Mesothelial cell of epicardium (in vitro differentiated cells): ENCODE measurements around the gene SLTM. TPM values are rescaled to one million over a fixed set of nuclear protein-coding genes. Genes with fewer than 3 reads are reported as not detected.

Source experiments
- DNase-seq, 2 experiments: peaks; one replicate each; pipeline ENCODE4 v3.0.0; 2021; ENCODE audit warnings: low spot score in 2 of 2; ENCODE audit not compliant: unreplicated experiment in 2 of 2
- H3K27ac Mint-ChIP-seq: 2 replicates; pipeline ENCODE4 v1.8.0; 2021; ENCODE audit warnings: mixed read lengths
- H3K27me3 Mint-ChIP-seq: 2 replicates; pipeline ENCODE4 v1.8.0; 2021; ENCODE audit warnings: low read depth, mixed read lengths
- H3K36me3 Mint-ChIP-seq: 2 replicates; pipeline ENCODE4 v1.8.0; 2021; ENCODE audit warnings: mixed read lengths
- H3K4me1 Mint-ChIP-seq: 2 replicates; pipeline ENCODE4 v1.8.0; 2021; ENCODE audit warnings: mixed read lengths
- H3K4me3 Mint-ChIP-seq: 2 replicates; pipeline ENCODE4 v1.8.0; 2021; ENCODE audit warnings: mild to moderate bottlenecking, moderate library complexity, mixed read lengths
- H3K9me3 Mint-ChIP-seq: 2 replicates; pipeline ENCODE4 v1.8.0; 2021; ENCODE audit warnings: mixed read lengths
- total RNA-seq: library from RNA; stranded (reverse); gene quantifications from 3 replicates; pipeline ENCODE4 v1.2.1, GENCODE V29; 2021
- TF ChIP-seq, protein P1 (sequence below): fragments of 200-600 bp; sonication (generic); IDR thresholded peaks from one replicate; pipeline ENCODE4 v1.5.0; 2021; ENCODE audit warnings: antibody characterized with exemption; ENCODE audit not compliant: unreplicated experiment

SLTM gene
- total RNA-seq = 111 to 116 TPM (median 111 TPM) in 3 replicates

GRCh38 chr15:58933281-58934113 lies at the start of gene SLTM:
Gene SLTM (minus strand): TSS chr15:58933679. CDS start chr15:58933565, 114 bp downstream.
- H3K4me1 Mint-ChIP-seq = peaks cover 25% of the 10 kb centered on the region
- peak within 1 kb of the TSS; percentile 100 for H3K27ac Mint-ChIP-seq
- DNase-seq = peak; percentile 91 to 95
- H3K9me3 Mint-ChIP-seq = no peaks in the 10 kb centered on the region
- TF ChIP-seq, protein P1, sequence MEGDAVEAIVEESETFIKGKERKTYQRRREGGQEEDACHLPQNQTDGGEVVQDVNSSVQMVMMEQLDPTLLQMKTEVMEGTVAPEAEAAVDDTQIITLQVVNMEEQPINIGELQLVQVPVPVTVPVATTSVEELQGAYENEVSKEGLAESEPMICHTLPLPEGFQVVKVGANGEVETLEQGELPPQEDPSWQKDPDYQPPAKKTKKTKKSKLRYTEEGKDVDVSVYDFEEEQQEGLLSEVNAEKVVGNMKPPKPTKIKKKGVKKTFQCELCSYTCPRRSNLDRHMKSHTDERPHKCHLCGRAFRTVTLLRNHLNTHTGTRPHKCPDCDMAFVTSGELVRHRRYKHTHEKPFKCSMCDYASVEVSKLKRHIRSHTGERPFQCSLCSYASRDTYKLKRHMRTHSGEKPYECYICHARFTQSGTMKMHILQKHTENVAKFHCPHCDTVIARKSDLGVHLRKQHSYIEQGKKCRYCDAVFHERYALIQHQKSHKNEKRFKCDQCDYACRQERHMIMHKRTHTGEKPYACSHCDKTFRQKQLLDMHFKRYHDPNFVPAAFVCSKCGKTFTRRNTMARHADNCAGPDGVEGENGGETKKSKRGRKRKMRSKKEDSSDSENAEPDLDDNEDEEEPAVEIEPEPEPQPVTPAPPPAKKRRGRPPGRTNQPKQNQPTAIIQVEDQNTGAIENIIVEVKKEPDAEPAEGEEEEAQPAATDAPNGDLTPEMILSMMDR = no peak
- H3K36me3 Mint-ChIP-seq = no peaks in the 10 kb centered on the region
- H3K4me3 Mint-ChIP-seq = peak within 1 kb of the TSS; percentile 98
- no peaks in the 10 kb centered on the region for H3K27me3 Mint-ChIP-seq

- Mint-ChIP-seq H3K27ac (no peak overlapping the region), H3K4me3 (no peak overlapping the region), H3K27me3 (peaks cover 6% of the 10 kb centered on the region), H3K4me1 (peaks cover 9% of the 10 kb centered on the region), H3K9me3 (no peaks in the 10 kb centered on the region), H3K36me3 (no peaks in the 10 kb centered on the region)
- DNase-seq = no peak
- TF ChIP-seq, protein P1 = no peak
These were observed 49.8 kb upstream of the SLTM start for GRCh38 chr15:58983261-58983660.

DNA sequence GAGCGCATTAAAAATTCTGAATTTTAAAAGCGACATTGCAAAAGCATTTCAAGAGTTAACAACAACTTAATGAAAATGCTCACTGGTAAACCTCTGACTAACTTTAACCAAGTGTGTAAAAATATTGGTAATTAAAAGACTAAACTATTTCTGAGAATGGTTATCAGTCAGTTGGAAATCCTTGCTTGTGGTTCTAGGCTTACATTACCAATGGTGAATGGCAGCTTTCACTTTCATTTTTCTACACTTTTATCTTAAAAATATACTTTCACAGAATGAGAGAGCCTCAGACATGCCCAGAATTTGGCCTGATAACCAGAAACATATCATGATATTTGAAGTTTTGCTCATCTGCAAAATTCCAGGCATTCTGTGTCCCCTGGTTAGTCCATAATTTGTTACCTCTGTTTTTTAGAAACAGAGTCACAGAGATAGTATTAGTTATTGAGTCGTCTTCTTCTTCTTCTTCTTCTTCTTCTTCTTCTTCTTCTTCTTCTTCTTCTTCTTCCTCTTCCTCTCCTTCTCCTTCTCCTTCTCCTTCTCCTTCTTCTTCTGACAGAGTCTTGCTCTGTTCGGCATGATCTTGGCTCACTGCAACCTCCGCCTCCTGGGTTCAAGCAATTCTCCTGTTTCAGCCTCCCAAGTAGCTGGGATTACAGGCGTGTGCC lies 48.5 kb upstream of the SLTM start:
- Mint-ChIP-seq H3K27ac (no peak overlapping the region), H3K4me1 (peaks cover 5% of the 10 kb centered on the region), H3K36me3 (no peaks in the 10 kb centered on the region), H3K27me3 (peaks cover 6% of the 10 kb centered on the region), H3K9me3 (no peaks in the 10 kb centered on the region), H3K4me3 (no peak overlapping the region)
- TF ChIP-seq, protein P1 = no peak
- no peak for DNase-seq

DNA sequence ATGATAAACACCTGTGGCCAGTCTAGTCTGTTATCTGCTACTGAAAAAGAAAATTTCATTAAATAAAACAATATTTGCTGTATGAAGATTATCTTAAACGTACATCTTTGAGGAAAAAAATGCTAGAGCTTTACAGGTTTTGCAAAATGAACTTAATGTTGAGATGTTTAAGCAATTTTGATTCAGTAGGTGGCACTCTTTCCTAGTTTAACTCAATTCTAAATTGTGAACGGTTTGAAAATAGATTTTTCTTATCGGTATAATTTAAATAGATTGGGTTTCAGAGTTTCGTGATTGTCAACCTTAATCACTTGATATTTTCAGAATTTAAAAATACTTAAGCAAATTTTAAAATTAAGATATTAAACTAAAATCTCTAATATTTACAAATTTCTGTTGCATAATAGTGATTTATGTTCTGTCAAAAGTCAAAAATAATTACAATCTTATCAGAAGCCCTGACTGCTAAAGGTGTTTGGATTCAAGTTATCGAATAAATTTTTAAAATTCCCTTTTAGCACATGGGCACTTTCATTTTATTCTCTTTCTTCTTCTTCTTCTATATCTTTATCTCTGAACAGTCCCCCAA lies 47.0 kb upstream of the SLTM start:
- no peaks in the 10 kb centered on the region for H3K36me3 Mint-ChIP-seq
- TF ChIP-seq, protein P1 = peak; percentile 52
- H3K27ac Mint-ChIP-seq = no peak overlapping the region
- DNase-seq = no peak
- peaks cover 6% of the 10 kb centered on the region for H3K27me3 Mint-ChIP-seq
- H3K4me1 Mint-ChIP-seq = peaks cover 3% of the 10 kb centered on the region
- H3K9me3 Mint-ChIP-seq = no peaks in the 10 kb centered on the region
- H3K4me3 Mint-ChIP-seq = no peak overlapping the region

GRCh38 chr15:58977887-58978286 lies 44.4 kb upstream of the SLTM start:
- TF ChIP-seq, protein P1 = no peak
- Mint-ChIP-seq H3K36me3 (no peaks in the 10 kb centered on the region), H3K4me3 (no peak overlapping the region), H3K27me3 (no peaks in the 10 kb centered on the region), H3K9me3 (no peaks in the 10 kb centered on the region), H3K27ac (no peak overlapping the region), H3K4me1 (peaks cover 3% of the 10 kb centered on the region)
- DNase-seq = no peak
